Activated T-helper 1 cell treated with Interleukin-2 at 50 U/mL for 16 hours (primary cell): ENCODE data around the gene ALLC.
"Not testable (repeated sequence)": the region's sequence is repeated elsewhere in the genome, so short reads cannot be mapped to it uniquely, and the experiment has no call there.

ENCODE experiments used
- DNase-seq: peaks from one replicate; pipeline ENCODE4 v3.0.0-alpha.2; 2020; ENCODE audit warnings: low read depth

ALLC gene

GRCh38 chr2:3657881-3658280, at the start of gene ALLC:
TSS of gene ALLC (plus strand) at chr2:3658200. CDS start at chr2:3671158, 12,958 bp downstream.
- no peak for DNase-seq

DNA sequence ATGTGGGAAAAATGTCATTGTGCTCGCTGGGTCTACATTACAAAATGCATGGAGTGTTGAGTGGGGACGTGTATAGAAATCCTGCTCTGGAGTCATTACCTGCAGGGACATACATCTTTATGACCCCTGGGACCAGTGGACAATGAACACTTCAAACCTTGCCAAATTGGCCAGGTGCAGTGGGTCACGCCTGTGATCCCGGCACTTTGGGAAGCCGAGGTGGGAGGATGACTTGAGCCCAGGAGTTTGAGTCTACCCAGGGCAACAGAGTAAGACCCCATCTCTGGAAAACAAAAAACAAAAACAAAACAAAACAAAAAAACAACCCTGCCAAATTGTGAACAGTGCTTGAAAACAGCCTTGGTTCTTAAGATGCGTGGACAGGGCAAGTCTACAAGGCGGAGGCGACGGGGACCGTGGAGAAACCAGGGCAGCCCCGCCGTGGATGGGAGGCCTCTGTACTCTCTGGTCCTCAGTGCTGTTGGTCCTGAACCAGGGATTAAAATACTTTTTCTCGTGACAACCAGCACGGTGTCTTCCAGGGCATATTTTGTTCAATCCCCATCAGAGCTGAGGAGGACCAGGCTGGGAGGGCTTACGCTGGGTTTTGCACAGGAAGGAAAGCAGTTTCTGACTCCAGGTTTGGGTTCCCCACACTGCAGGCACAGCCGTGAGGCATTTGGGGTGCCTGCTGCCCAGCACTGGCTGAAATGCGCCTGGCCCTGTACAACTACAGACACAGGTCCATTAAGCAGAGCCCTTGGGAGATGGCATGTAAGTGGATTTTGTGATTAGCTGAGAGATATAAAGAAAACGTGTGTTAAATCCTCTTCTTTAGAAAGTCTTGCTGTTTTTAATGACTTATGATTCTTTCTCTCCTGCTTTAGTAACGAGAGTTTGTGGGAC, 49.4 kb upstream of the ALLC start:
- DNase-seq, result no peak

DNA sequence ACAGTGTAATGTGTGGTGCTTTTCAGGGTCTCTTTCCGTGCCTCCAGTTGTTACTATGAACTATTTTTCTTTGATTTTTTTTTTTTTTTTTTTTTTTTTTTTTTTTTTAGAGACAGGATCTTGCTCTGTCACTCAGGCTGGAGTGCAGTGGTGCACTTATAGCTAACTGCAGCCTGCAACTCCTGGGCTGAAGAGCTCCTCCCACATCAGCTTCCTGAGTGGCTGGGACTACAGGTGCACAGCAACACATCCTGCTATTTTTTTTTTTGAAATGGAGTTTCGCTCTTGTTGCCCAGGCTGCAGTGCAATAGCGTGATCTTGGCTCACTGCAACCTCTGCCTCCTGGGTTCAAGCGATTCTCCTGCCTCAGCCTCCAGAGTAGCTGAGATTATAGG, 48.7 kb upstream of the ALLC start:
- DNase-seq, result not testable (repeated sequence)

DNA sequence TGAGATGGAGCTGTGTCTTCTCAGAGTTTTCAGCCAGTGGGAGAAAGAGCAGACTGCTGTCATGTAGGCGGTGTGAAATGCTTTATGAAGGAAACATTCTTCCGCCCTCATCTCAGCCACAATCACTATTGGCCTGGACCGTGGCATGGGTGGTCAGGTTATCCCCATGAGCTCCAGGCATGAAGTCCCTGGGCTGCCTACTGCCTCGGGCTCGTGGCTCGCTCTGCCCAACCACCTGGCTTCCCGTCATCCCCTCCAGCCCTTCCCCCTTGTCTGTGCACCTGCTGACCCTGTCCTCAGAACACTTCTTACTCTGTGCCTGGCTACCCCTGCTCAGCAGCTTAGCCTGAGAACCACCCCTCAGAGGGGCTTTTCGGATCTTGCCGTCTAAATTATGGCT, 47.6 kb upstream of the ALLC start:
- no peak for DNase-seq

- no peak for DNase-seq
Measured at GRCh38 chr2:3610881-3611505, 47.0 kb upstream of the ALLC start.

GRCh38 chr2:3611589-3611988, 46.4 kb upstream of the ALLC start:
- DNase-seq, result no peak

DNA sequence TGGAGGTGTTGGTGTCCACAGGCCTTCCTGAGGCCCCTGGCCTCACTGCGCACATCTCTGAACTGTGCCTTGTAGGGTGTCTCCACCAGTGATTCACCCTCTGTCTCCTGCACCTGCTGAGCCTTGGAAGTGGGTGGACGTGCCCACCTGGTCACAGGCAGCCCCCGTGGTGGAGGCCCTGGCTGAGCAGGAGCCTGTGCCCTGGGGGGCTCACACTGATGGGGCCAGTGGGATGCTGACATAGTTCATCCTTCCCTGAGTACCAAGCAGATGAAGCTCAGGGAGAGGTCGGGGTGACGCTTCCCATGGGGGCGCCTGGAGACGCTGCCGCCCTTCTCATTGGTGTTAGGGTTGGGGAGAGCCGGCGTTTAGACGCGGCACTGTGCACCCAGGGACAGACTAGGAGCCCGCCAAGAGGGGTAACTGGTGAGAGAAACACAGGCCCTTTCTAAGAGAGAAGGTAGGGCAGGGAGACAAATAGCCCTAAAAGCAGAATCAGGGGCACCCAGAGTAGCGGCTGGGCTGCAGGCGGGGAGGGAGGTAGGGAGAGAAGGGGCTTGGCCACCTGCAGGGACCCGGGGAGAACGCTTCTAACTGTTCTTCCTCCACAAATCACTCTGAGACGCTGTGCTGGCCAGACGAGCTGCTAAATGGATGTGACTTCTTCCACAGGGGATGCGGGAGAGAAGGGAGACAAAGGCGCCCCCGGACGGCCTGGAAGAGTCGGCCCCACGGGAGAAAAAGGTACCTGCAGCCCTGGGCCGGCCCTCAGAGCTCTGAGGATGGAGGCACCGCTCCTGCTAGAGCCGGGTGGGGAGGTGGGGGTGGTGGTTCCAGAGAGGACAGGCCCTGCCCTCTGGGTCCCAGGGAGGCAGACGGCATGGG, 45.1 kb upstream of the ALLC start:
- no peak for DNase-seq

DNA sequence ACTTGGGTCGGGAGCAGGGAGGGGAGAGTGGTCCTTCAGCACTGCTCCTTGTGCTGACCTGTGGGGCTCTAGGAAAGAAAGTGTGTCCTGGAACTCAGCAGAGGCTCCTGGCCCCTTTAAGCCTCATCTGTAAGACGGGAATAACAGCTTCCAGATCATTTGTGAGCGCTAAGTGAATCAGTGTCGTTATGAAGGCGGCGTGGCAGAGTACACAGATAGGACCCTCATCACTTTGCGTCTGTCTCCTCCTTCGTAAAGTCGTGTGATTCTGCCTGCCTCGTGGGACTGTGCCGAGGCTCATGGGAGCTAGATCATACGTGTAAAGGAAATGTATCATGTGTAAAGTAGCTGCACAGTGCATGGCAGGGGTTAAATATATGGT, 44.5 kb upstream of the ALLC start:
- no peak for DNase-seq

DNA sequence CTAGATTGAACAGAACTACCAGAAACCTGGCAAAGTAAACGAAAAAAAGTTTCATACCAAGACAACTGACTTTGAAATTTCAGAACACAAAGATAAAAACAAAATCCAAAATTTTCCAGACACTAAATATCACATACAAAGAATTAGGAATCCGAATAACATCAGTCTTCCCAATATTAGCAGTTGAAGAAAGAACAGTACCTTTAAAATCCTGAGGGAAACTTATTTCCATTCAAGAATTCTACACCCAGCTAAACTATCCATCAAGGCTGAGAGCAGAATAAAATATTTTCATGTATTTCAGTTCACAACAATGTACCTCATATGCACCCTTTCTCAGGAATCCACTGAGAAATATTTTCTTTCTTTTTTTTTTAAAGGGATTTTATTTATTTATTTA, 43.3 kb upstream of the ALLC start:
- not testable (repeated sequence) for DNase-seq

DNA sequence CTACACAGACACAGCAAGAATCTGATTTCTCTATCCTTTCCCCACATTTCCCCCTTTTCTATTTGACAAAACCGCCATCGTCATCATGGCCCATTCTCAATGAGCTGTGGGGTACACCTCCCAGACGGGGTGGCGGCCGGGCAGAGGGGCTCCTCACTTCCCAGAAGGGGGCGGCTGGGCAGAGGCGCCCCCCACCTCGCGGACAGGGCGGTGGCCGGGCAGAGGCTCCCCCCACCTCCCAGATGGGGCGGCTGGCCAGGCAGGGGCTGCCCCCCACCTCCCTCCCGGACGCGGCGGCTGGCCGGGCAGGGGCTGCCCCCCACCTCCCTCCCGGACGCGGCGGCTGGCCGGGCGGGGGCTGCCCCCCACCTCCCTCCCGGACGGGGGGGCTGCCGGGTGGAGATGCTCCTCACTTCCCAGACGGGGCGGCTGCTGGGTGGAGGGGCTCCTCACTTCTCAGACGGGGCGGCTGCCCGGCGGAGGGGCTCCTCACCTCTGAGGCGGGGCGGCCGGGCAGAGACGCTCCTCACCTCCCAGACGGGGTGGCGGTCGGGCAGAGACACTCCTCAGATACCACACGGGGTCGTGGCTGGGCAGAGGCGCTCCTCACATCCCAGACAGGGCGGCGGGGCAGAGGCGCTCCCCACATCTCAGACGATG, 42.3 kb upstream of the ALLC start:
- not testable (repeated sequence) for DNase-seq

DNA sequence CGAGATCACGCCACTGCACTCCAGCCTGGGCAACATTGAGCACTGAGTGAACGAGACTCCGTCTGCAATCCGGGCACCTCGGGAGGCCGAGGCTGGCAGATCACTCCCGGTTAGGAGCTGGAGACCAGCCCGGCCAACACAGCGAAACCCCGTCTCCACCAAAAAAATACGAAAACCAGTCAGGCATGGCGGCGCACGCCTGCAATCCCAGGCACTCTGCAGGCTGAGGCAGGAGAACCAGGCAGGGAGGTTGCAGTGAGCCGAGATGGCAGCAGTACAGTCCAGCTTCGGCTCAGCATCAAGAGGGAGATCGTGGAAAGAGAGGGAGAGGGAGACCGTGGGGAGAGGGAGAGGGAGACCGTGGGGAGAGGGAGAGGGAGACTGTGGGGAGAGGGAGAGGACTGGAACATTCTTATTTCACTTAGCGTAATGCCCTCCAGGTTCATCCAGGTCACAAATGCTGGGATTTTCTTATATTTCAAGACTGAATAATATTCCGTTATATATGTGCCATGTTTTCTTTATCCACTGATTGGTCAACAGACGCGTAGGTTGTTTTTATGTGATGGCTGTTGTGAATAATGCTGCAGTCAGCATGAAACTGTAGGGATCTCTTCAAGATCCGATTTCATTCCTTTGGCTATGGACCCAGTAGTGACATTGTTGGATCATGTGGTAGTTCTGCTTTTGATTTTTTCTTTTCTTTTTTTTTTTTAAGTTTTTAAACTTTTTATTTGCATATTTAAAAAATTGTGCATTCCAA, 41.4 kb upstream of the ALLC start:
- not testable (repeated sequence) for DNase-seq

- no peak for DNase-seq
Measured at GRCh38 chr2:3617198-3617890, 40.7 kb upstream of the ALLC start.

GRCh38 chr2:3618367-3618766, 39.6 kb upstream of the ALLC start:
- DNase-seq, result no peak

DNA sequence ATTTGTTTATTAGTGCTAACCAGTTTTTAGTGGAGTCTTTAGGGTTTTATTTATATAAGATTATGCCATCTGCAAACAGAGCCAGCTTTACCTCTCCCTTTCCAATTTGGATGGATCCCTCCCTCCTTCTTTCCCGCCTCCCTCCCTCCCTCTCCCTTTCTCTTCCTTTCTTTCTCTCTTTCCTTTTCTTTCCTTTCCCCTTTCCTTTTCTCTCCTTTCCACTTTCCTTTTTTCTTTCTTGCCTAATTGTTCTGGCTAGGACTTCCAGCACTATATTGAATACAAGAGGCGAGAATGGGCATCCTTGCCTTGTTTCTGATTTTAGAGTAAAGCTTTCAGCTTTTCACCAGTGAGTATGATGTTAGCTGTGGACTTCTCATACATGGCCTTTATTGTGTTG, 39.0 kb upstream of the ALLC start:
- no peak for DNase-seq

DNA sequence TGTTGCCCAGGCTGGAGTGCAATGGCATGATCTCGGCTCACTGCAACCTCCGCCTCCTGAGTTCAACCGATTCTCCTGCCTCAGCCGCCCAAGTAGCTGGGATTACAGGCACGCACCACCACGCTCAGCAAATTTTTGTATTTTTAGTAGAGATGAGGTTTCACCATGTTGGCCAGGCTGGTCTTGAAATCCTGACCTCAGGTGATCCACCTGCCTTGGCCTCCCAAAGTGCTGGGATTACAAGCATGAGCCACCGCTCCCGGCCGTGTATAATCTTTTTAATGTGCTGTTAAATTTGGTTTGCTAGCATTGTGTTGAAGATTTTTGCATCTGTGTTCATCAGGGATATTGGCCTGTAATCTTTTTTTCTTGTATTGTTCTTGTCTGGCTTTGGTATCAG, 38.3 kb upstream of the ALLC start:
- not testable (repeated sequence) for DNase-seq

DNA sequence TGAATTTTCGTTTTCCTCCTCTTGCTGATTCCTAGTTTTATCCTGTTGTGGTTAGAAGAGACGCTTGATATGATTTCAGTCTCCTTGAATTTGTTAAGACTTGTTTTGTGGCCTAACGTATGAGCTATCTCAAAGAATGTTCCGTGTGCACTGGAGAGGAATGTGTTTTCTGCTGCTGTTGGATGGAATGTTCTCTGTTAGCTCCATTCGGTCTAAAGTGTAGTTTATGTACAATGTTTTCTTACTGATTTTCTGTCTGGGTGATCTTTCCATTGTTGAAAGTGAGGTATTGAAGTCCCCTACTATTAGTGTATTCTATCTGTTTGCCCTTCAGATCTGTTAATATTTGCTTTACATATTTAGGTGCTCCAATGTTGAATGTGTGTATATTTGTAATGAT, 37.2 kb upstream of the ALLC start:
- no peak for DNase-seq

DNA sequence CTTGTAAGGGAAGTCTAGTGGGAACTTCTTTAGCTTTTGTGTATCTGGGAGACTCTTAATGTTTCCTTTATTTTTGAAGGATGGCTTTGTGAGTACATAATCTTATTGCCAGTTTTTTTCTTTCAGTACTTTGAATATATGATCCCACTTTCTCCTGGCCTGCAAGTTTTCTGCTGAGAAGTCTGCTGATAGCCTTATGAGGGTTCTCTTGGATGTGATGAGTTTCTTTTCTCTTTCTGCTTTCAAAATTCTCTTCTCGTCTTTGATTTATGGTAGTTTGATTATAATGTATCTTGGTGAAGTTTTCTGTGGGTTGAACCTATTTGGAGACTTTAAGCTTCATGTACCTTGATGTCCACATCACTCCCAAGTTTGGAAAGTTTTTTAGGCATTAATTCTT, 35.0 kb upstream of the ALLC start:
- no peak for DNase-seq

DNA sequence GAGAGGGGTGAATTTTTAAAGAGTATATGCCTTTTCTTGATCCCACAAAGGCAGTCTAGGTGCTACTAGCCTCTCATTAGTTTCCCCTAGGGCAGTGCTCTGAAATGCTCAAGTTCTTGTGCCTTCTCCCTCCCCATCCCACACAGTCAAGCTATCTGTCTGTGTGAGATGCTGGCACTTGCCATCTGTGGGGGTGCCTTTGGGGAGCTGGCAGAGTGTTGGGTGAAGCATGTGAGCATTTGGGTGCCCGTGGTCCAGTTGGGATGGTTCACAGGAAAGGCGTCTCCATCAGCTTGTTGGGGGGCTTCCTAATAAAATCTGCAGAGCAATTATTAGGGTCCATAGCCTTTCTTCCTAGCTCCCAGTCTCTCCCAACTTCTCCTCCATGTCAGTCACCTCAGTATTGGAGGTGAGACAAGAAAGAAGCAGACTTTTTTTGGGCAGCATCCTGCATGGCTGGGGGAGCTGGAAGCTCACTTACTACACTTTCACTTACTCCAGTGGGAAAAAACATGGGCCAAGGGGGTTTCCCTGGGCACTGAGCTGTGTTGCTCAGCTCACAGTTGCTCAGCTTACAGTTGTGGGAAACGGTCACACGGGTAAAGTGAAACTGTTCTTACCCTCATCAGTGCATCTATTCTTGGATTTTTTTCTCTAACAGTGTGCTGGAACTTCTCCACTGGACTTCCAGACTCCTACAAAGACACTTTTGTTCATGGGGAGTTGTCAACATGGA, 33.8 kb upstream of the ALLC start:
- DNase-seq, result no peak

- DNase-seq, result no peak
Measured at GRCh38 chr2:3625186-3625585, 32.8 kb upstream of the ALLC start.
